ENCODE data around the gene KIAA1671.

- TF ChIP-seq, protein P1, sequence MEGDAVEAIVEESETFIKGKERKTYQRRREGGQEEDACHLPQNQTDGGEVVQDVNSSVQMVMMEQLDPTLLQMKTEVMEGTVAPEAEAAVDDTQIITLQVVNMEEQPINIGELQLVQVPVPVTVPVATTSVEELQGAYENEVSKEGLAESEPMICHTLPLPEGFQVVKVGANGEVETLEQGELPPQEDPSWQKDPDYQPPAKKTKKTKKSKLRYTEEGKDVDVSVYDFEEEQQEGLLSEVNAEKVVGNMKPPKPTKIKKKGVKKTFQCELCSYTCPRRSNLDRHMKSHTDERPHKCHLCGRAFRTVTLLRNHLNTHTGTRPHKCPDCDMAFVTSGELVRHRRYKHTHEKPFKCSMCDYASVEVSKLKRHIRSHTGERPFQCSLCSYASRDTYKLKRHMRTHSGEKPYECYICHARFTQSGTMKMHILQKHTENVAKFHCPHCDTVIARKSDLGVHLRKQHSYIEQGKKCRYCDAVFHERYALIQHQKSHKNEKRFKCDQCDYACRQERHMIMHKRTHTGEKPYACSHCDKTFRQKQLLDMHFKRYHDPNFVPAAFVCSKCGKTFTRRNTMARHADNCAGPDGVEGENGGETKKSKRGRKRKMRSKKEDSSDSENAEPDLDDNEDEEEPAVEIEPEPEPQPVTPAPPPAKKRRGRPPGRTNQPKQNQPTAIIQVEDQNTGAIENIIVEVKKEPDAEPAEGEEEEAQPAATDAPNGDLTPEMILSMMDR (optimal IDR thresholded peaks at IDR 0.05 in 1 of 3, IDR thresholded peaks at IDR 0.05 in 1 of 3, conservative IDR thresholded peaks at IDR 0.05 in 1 of 3; ENCODE audit: extremely low read depth in 1 of 3, insufficient read depth in 2 of 3, low read length in 3 of 3): no peak
- no peak for TF ChIP-seq EZH2 (IDR thresholded peaks at IDR 0.05; ENCODE audit: low read length)
These were observed 132.6 kb downstream of the KIAA1671 start for GRCh38 chr22:25085156-25085555.

Measured in keratinocyte (primary cell).